Esophagus (tissue), 2 donors: ENCODE data around the gene FDX2. TPM values are rescaled to one million over a fixed set of nuclear protein-coding genes. Genes with fewer than 3 reads are reported as not detected.
A peak's percentile ranks its signal among the peaks of the same experiment; 100 is the strongest.

ENCODE experiments used
- H3K27ac ChIP-seq, 2 donors: one replicate each; pipeline ENCODE4 v1.5.1; 2013; ENCODE audit warnings: low read depth in 2 of 2, mild to moderate bottlenecking in 2 of 2, inconsistent platforms in 1 of 2, low read length in 1 of 2, moderate library complexity in 1 of 2
- H3K27me3 ChIP-seq, 2 donors: one replicate each; pipeline ENCODE4 v1.6.1; 2013; ENCODE audit warnings: low read length in 2 of 2, control low read depth in 1 of 2, mild to moderate bottlenecking in 1 of 2; ENCODE audit not compliant: insufficient read depth in 2 of 2, control insufficient read depth in 1 of 2
- H3K36me3 ChIP-seq, 2 donors: one replicate each; pipeline ENCODE4 v1.6.1; 2013; ENCODE audit warnings: low read length in 1 of 2; ENCODE audit not compliant: control insufficient read depth in 2 of 2, insufficient read depth in 2 of 2
- H3K4me1 ChIP-seq, 2 donors: one replicate each; pipeline ENCODE4 v1.6.1; 2013; ENCODE audit warnings: low read length in 1 of 2; ENCODE audit not compliant: control insufficient read depth in 2 of 2, insufficient read depth in 2 of 2
- H3K4me3 ChIP-seq, 2 donors: one replicate each; pipeline ENCODE4 v1.5.1; 2013; ENCODE audit warnings: low read length in 2 of 2, mild to moderate bottlenecking in 2 of 2, low read depth in 1 of 2, moderate library complexity in 1 of 2
- H3K9me3 ChIP-seq, 2 donors: one replicate each; pipeline ENCODE4 v1.6.1; 2013; ENCODE audit warnings: mild to moderate bottlenecking in 2 of 2, low read depth in 1 of 2, low read length in 1 of 2, moderate library complexity in 1 of 2; ENCODE audit not compliant: control insufficient read depth in 2 of 2, insufficient read depth in 1 of 2
- WGBS, 2 donors: extraction: QIAGEN DNeasy Blood & Tissue Kit; methylation state at CpG; one replicate each; pipeline ENCODE4 v1.1.7; 2013; 5-methylcytosine and 5-hydroxymethylcytosine counted together
- polyA plus RNA-seq, 2 donors: library from polyadenylated mRNA; stranded (reverse); fragments of 200-250 nt; gene quantifications; one replicate each; pipeline ENCODE4 v1.2.3, GENCODE V29; 2013
- donor health status: healthy with polysubstance abuse.
- donor health status: Bipolar disorder and iron deficiency.

The FDX2 gene
- 10 to 100 TPM; 18.3 to 18.5 TPM for polyA plus RNA-seq

GRCh38 chr19:10315335-10316214 is at the start of gene FDX2:
Gene FDX2, minus strand, starts transcription at chr19:10316015. Its CDS starts 19 bp downstream, at chr19:10315996.
- Histone ChIP-seq H3K4me1 (peaks cover 0 to 2% of the 10 kb centered on the region in 2 donors), H3K9me3 (no peaks in the 10 kb centered on the region), H3K27me3 (no peaks in the 10 kb centered on the region), H3K36me3 (peaks cover 4 to 22% of the 10 kb centered on the region in 2 donors), H3K27ac (peak within 1 kb of the TSS; percentile 19 to 59), H3K4me3 (peak within 1 kb of the TSS; percentile 68 to 88)
- 1% methylated on average over 39 to 55 of the region's 55 CpGs for WGBS, 2 donors

- Histone ChIP-seq H3K9me3 (no peaks in the 10 kb centered on the region), H3K27me3 (no peaks in the 10 kb centered on the region), H3K27ac (no peak overlapping the region), H3K4me1 (no peaks in the 10 kb centered on the region), H3K4me3 (no peak overlapping the region), H3K36me3 (peaks cover 15 to 55% of the 10 kb centered on the region in 2 donors)
- WGBS, 2 donors = 95 to 96% methylated on average over 23 of the region's 23 CpGs
Measured at GRCh38 chr19:10365518-10365917, 49.7 kb upstream of the FDX2 start.

- Histone ChIP-seq H3K36me3 (peaks cover 15 to 58% of the 10 kb centered on the region in 2 donors), H3K4me1 (no peaks in the 10 kb centered on the region), H3K4me3 (no peak overlapping the region), H3K9me3 (no peaks in the 10 kb centered on the region), H3K27ac (no peak overlapping the region), H3K27me3 (no peaks in the 10 kb centered on the region)
- WGBS, 2 donors = 86 to 92% methylated on average over 16 to 19 of the region's 19 CpGs
Measured at GRCh38 chr19:10364644-10365043, 48.8 kb upstream of the FDX2 start.

GRCh38 chr19:10363789-10364281 is 48.0 kb upstream of the FDX2 start:
- 82 to 92% methylated on average over 12 of the region's 12 CpGs for WGBS, 2 donors
- no peak overlapping the region for H3K27ac ChIP-seq
- H3K9me3 ChIP-seq = no peaks in the 10 kb centered on the region
- no peaks in the 10 kb centered on the region for H3K4me1 ChIP-seq
- peaks cover 15 to 63% of the 10 kb centered on the region in 2 donors for H3K36me3 ChIP-seq
- no peaks in the 10 kb centered on the region for H3K27me3 ChIP-seq
- no peak overlapping the region for H3K4me3 ChIP-seq

GRCh38 chr19:10362259-10362658 is 46.4 kb upstream of the FDX2 start:
- H3K4me3 ChIP-seq = no peak overlapping the region
- WGBS, 2 donors = 95 to 96% methylated on average over 18 of the region's 18 CpGs
- H3K27ac ChIP-seq = no peak overlapping the region
- peaks cover 12 to 61% of the 10 kb centered on the region in 2 donors for H3K36me3 ChIP-seq
- no peaks in the 10 kb centered on the region for H3K27me3 ChIP-seq
- H3K4me1 ChIP-seq = no peaks in the 10 kb centered on the region
- H3K9me3 ChIP-seq = no peaks in the 10 kb centered on the region

GRCh38 chr19:10361569-10362011 is 45.8 kb upstream of the FDX2 start:
- H3K27me3 ChIP-seq = no peaks in the 10 kb centered on the region

GRCh38 chr19:10356431-10356830 is 40.6 kb upstream of the FDX2 start:
- no peak overlapping the region for H3K4me3 ChIP-seq
- peaks cover 0 to 5% of the 10 kb centered on the region in 2 donors for H3K9me3 ChIP-seq
- no peak overlapping the region for H3K27ac ChIP-seq
- 93 to 95% methylated on average over 12 of the region's 12 CpGs for WGBS, 2 donors
- no peaks in the 10 kb centered on the region for H3K4me1 ChIP-seq
- peaks cover 6 to 48% of the 10 kb centered on the region in 2 donors for H3K36me3 ChIP-seq
- H3K27me3 ChIP-seq = no peaks in the 10 kb centered on the region

More at GRCh38 chr19:10361569-10362011, 45.8 kb upstream of the FDX2 start:
- Histone ChIP-seq H3K36me3 (peaks cover 12 to 63% of the 10 kb centered on the region in 2 donors), H3K4me3 (no peak overlapping the region), H3K9me3 (no peaks in the 10 kb centered on the region), H3K27ac (no peak overlapping the region), H3K4me1 (no peaks in the 10 kb centered on the region)
- WGBS, 2 donors = 81 to 86% methylated on average over 16 of the region's 16 CpGs

- no peaks in the 10 kb centered on the region for H3K27me3 ChIP-seq
- H3K9me3 ChIP-seq = peaks cover 0 to 5% of the 10 kb centered on the region in 2 donors
- H3K4me3 ChIP-seq = no peak overlapping the region
- no peak overlapping the region for H3K27ac ChIP-seq
- H3K36me3 ChIP-seq = peaks cover 9 to 38% of the 10 kb centered on the region in 2 donors
- H3K4me1 ChIP-seq = no peaks in the 10 kb centered on the region
- WGBS, 2 donors = 85 to 86% methylated on average over 32 of the region's 32 CpGs
Measured at GRCh38 chr19:10353793-10354391, 38.1 kb upstream of the FDX2 start.

- H3K36me3 ChIP-seq = peaks cover 9 to 38% of the 10 kb centered on the region in 2 donors
- peaks cover 0 to 5% of the 10 kb centered on the region in 2 donors for H3K9me3 ChIP-seq
- no peaks in the 10 kb centered on the region for H3K4me1 ChIP-seq
- no peak overlapping the region for H3K4me3 ChIP-seq
- 78 to 82% methylated on average over 59 to 63 of the region's 63 CpGs for WGBS, 2 donors
- no peak overlapping the region for H3K27ac ChIP-seq
- no peaks in the 10 kb centered on the region for H3K27me3 ChIP-seq
Measured at GRCh38 chr19:10352764-10353671, 37.2 kb upstream of the FDX2 start.
